Testis (tissue), 2 donors: ENCODE measurements around the gene SP140L.

Source experiments
- CTCF ChIP-seq, 3 experiments: fragments of 450-650 bp in 2 of 3; fragments of 200-600 bp in 1 of 3; sonication (generic) in 1 of 3; IDR thresholded peaks; one replicate each; pipeline ENCODE4 v1.5.1; 2016 to 2019; ENCODE audit warnings: antibody characterized with exemption in 3 of 3, mild to moderate bottlenecking in 2 of 3, moderate library complexity in 1 of 3
- POLR2A ChIP-seq: fragments of 450-650 bp; IDR thresholded peaks from one replicate; pipeline ENCODE4 v1.6.1; 2017; ENCODE audit warnings: antibody characterized with exemption, mild to moderate bottlenecking, moderate library complexity

- TF ChIP-seq CTCF (IDR thresholded peaks at IDR 0.05) (no peak), POLR2A (no peak)
Measured at GRCh38 chr2:230317366-230317765, 9.6 kb upstream of the SP140L start.
